ENCODE measurements around the gene ASTN2. TPM values are rescaled to one million over a fixed set of nuclear protein-coding genes. Genes with fewer than 3 reads are reported as not detected.

ASTN2 gene
- total and polyA plus RNA-seq, 10 of the 15 experiments (the other 5 are each of a cell fraction or from before 2014, with no cell fraction given), result 1.4 to 15.7 (median 7.0) TPM

- no peaks in the 10 kb centered on the region for H3K36me3 ChIP-seq (ENCODE audit: control insufficient read depth in 2 of 2, insufficient read depth in 2 of 2, low read length in 1 of 2)
- in situ Hi-C loops (cut with MboI), result no loop called here
- SMC1A ChIA-PET (ENCODE audit: uncharacterized antibody, unreplicated experiment), result no interaction called here
- TF ChIP-seq ATF7 (IDR thresholded peaks at IDR 0.05; ENCODE audit: low read depth) (peak; percentile 80), WRNIP1 (IDR thresholded peaks at IDR 0.05; ENCODE audit: borderline replicate concordance, low read depth, low read length) (no peak)
- H4K20me1 ChIP-seq (ENCODE audit: control insufficient read depth, insufficient read depth), result no peaks in the 10 kb centered on the region
- no peaks in the 10 kb centered on the region for H3K9me3 ChIP-seq (replicated peaks; ENCODE audit: control insufficient read depth, insufficient read depth, low read length)
- RAD21 ChIA-PET (ENCODE audit: unreplicated experiment), result no interaction called here
- no peaks in the 10 kb centered on the region for H3K4me1 ChIP-seq (ENCODE audit: control insufficient read depth, insufficient read depth, low read length)
- no TSS peak for BruUV-seq (replicated peaks)
- DNase-seq (ENCODE audit: low read depth, low spot score) (no peak), FAIRE-seq (no peak), ATAC-seq (no peak)
- no peak overlapping the region for H2AFZ ChIP-seq (ENCODE audit: control insufficient read depth, low read depth, low read length)
- H3K27me3 ChIP-seq (replicated peaks in 1 of 2; ENCODE audit: control insufficient read depth in 2 of 2, insufficient read depth in 2 of 2, low read length in 1 of 2), result no peaks in the 10 kb centered on the region
- WGBS (ENCODE audit: insufficient coverage, insufficient replicate concordance, low lambda C conversion rate, missing lambda C conversion rate), result 0% methylated on average over 2 of the region's 2 CpGs
- CTCF ChIA-PET, result no interaction called here
- POLR2A ChIA-PET, result no interaction called here
- H3K4me2 ChIP-seq (ENCODE audit: control insufficient read depth, insufficient read depth), result no peak overlapping the region
- no peak overlapping the region for H3K27ac ChIP-seq (ENCODE audit: control insufficient read depth, insufficient read depth)
- no peaks in the 10 kb centered on the region for H3K79me2 ChIP-seq (ENCODE audit: control insufficient read depth, insufficient read depth, low read length)
- intact Hi-C loops (cut with micrococcal nuclease; ENCODE audit: unreplicated experiment), result no loop called here
- H3K4me3 ChIP-seq, result no peak overlapping the region
- no peak overlapping the region for H3K9ac ChIP-seq (ENCODE audit: control insufficient read depth, insufficient read depth, low read length)
Observed at GRCh38 chr9:116992865-116993264, 422.0 kb downstream of the ASTN2 start.

DNA sequence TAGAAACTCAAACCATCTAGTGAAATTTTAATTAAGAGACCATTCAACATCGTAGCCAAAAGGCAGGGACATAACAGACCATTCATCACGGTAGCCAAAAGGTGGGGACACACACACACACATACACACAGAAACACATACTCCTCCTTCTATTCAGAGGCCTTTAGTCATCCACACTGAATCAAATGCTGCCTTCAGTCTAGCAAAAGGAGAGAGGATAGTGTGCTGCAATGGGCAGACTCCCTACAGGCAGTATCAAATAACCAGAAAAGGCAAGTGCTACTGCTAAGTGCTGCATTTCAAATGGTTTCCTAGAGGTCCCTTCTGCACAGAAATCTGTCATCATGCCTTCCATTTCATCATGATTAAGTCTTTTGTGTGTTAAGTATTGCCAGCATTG, 423.8 kb downstream of the ASTN2 start:
- Histone ChIP-seq H3K9ac (ENCODE audit: control insufficient read depth, insufficient read depth, low read length) (no peak overlapping the region), H3K36me3 (ENCODE audit: control insufficient read depth in 2 of 2, insufficient read depth in 2 of 2, low read length in 1 of 2) (no peaks in the 10 kb centered on the region), H3K4me2 (ENCODE audit: control insufficient read depth, insufficient read depth) (no peak overlapping the region), H3K79me2 (ENCODE audit: control insufficient read depth, insufficient read depth, low read length) (no peaks in the 10 kb centered on the region), H4K20me1 (ENCODE audit: control insufficient read depth, insufficient read depth) (no peaks in the 10 kb centered on the region), H3K27me3 (replicated peaks in 1 of 2; ENCODE audit: control insufficient read depth in 2 of 2, insufficient read depth in 2 of 2, low read length in 1 of 2) (no peaks in the 10 kb centered on the region), H3K4me3 (no peak overlapping the region), H3K27ac (ENCODE audit: control insufficient read depth, insufficient read depth) (no peak overlapping the region), H2AFZ (ENCODE audit: control insufficient read depth, low read depth, low read length) (no peak overlapping the region), H3K9me3 (replicated peaks; ENCODE audit: control insufficient read depth, insufficient read depth, low read length) (no peaks in the 10 kb centered on the region), H3K4me1 (ENCODE audit: control insufficient read depth, insufficient read depth, low read length) (no peaks in the 10 kb centered on the region)
- ChIA-PET CTCF (no interaction called here), SMC1A (ENCODE audit: uncharacterized antibody, unreplicated experiment) (no interaction called here), POLR2A (no interaction called here), RAD21 (ENCODE audit: unreplicated experiment) (no interaction called here)
- WGBS (ENCODE audit: insufficient coverage, insufficient replicate concordance, low lambda C conversion rate, missing lambda C conversion rate), result 13% methylated on average over 2 of the region's 2 CpGs
- in situ Hi-C loops (cut with MboI), result no loop called here
- intact Hi-C loops (cut with micrococcal nuclease; ENCODE audit: unreplicated experiment), result no loop called here
- BruUV-seq (replicated peaks), result no TSS peak
- DNase-seq (ENCODE audit: low read depth, low spot score) (no peak), FAIRE-seq (no peak), ATAC-seq (no peak)
- TF ChIP-seq, protein P1, sequence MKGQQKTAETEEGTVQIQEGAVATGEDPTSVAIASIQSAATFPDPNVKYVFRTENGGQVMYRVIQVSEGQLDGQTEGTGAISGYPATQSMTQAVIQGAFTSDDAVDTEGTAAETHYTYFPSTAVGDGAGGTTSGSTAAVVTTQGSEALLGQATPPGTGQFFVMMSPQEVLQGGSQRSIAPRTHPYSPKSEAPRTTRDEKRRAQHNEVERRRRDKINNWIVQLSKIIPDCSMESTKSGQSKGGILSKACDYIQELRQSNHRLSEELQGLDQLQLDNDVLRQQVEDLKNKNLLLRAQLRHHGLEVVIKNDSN (IDR thresholded peaks at IDR 0.05; ENCODE audit: borderline replicate concordance, extremely low read length, insufficient read depth, low read depth, low read length), result no peak
- TF ChIP-seq ZZZ3 (IDR thresholded peaks at IDR 0.05; ENCODE audit: control insufficient read depth, insufficient read length, low read depth) (no peak), PKNOX1 (IDR thresholded peaks at IDR 0.05) (no peak), JUND (IDR thresholded peaks at IDR 0.05; ENCODE audit: low read depth, low read length) (no peak), CBX3 (IDR thresholded peaks at IDR 0.05; ENCODE audit: borderline replicate concordance, low read depth) (no peak), TAF1 (IDR thresholded peaks at IDR 0.05; ENCODE audit: borderline replicate concordance, low read depth, low read length) (no peak), YY1 (IDR thresholded peaks at IDR 0.05; ENCODE audit: low read depth, low read length) (no peak), HCFC1 (IDR thresholded peaks at IDR 0.05; ENCODE audit: low read length) (no peak), WRNIP1 (IDR thresholded peaks at IDR 0.05; ENCODE audit: borderline replicate concordance, low read depth, low read length) (no peak), ETV6 (conservative IDR thresholded peaks at IDR 0.05 in 1 of 2, IDR thresholded peaks at IDR 0.05 in 1 of 2; ENCODE audit: borderline replicate concordance in 1 of 2, low read depth in 1 of 2) (no peak), IKZF2 (IDR thresholded peaks at IDR 0.05) (no peak)
- TF ChIP-seq, protein P2, sequence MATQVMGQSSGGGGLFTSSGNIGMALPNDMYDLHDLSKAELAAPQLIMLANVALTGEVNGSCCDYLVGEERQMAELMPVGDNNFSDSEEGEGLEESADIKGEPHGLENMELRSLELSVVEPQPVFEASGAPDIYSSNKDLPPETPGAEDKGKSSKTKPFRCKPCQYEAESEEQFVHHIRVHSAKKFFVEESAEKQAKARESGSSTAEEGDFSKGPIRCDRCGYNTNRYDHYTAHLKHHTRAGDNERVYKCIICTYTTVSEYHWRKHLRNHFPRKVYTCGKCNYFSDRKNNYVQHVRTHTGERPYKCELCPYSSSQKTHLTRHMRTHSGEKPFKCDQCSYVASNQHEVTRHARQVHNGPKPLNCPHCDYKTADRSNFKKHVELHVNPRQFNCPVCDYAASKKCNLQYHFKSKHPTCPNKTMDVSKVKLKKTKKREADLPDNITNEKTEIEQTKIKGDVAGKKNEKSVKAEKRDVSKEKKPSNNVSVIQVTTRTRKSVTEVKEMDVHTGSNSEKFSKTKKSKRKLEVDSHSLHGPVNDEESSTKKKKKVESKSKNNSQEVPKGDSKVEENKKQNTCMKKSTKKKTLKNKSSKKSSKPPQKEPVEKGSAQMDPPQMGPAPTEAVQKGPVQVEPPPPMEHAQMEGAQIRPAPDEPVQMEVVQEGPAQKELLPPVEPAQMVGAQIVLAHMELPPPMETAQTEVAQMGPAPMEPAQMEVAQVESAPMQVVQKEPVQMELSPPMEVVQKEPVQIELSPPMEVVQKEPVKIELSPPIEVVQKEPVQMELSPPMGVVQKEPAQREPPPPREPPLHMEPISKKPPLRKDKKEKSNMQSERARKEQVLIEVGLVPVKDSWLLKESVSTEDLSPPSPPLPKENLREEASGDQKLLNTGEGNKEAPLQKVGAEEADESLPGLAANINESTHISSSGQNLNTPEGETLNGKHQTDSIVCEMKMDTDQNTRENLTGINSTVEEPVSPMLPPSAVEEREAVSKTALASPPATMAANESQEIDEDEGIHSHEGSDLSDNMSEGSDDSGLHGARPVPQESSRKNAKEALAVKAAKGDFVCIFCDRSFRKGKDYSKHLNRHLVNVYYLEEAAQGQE (IDR thresholded peaks at IDR 0.05; ENCODE audit: low read depth, low read length), result no peak
